OCI-M2 (cell line): ENCODE data around the gene SSH3.
A peak's percentile ranks its signal among the peaks of the same experiment; 100 is the strongest.

Experiments
- DNase-seq: peaks from one replicate; lab custom pipeline; 2025; ENCODE audit not compliant: unreplicated experiment; lab: John Stamatoyannopoulos, UW

Gene SSH3

GRCh38 chr11:67345247-67345919 is 42.1 kb downstream of the SSH3 start:
- no peak for DNase-seq

- DNase-seq = no peak
Measured at GRCh38 chr11:67345920-67346819, 42.8 kb downstream of the SSH3 start.

GRCh38 chr11:67347964-67348749 is 44.8 kb downstream of the SSH3 start:
- no peak for DNase-seq

- no peak for DNase-seq
Measured at GRCh38 chr11:67349036-67349435, 45.7 kb downstream of the SSH3 start.

GRCh38 chr11:67349457-67349856 is 46.1 kb downstream of the SSH3 start:
- no peak for DNase-seq

GRCh38 chr11:67349928-67350465 is 46.7 kb downstream of the SSH3 start:
- DNase-seq = no peak

- no peak for DNase-seq
Measured at GRCh38 chr11:67351275-67352005, 48.1 kb downstream of the SSH3 start.

GRCh38 chr11:67352546-67353316 is 49.4 kb downstream of the SSH3 start:
- DNase-seq = no peak

- peak; percentile 86 for DNase-seq
Measured at GRCh38 chr11:67353317-67354074, 50.2 kb downstream of the SSH3 start, which contains the start of gene POLD4. Gene POLD4, minus strand, starts transcription at chr11:67353546. Its CDS starts 147 bp downstream, at chr11:67353399.

GRCh38 chr11:67354075-67355022 is 51.0 kb downstream of the SSH3 start:
- no peak for DNase-seq

- no peak for DNase-seq
Measured at GRCh38 chr11:67355023-67355793, 51.9 kb downstream of the SSH3 start.

- DNase-seq = no peak
Measured at GRCh38 chr11:67355794-67356386, 52.6 kb downstream of the SSH3 start.

GRCh38 chr11:67356387-67356863 is 53.1 kb downstream of the SSH3 start:
- no peak for DNase-seq

- DNase-seq = no peak
Measured at GRCh38 chr11:67356864-67357561, 53.7 kb downstream of the SSH3 start.

GRCh38 chr11:67357831-67358670 is 54.7 kb downstream of the SSH3 start:
- DNase-seq = no peak
